Measurements from ENCODE around the gene GRM1.

Gene GRM1

GRCh38 chr6:146028851-146029572 lies at the start of gene GRM1:
TSS of gene GRM1 (plus strand) at chr6:146029062. CDS start at chr6:146029518, 456 bp downstream.
- no peak for DNase-seq

GRCh38 chr6:146009338-146009737 lies 19.5 kb upstream of the GRM1 start:
- no peak for DNase-seq

GRCh38 chr6:146014233-146014632 lies 14.6 kb upstream of the GRM1 start:
- no peak for DNase-seq

DNA sequence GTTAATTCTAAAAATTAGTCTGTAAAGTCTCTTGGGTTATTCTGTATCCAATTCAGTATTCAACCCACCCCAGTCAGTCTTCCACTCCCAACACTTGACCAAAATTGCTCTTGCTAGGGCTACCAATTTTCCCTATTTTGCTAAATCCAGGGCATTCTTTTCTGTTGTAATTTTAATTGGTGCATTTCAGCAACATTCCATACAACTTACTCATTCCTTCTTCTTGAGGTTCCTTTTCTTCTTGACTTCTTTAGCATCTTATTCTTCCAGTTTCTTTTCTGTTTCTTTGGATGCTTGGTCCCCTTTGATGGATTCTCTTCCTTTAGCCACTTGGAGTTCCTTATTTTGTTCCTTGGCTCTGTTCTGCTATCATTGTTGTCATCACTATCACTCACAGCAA lies 11.2 kb upstream of the GRM1 start:
- no peak for DNase-seq

GRCh38 chr6:146026873-146027272 lies 2.0 kb upstream of the GRM1 start:
- DNase-seq, result no peak

GRCh38 chr6:146027586-146028251 lies 1.1 kb upstream of the GRM1 start:
- DNase-seq, result no peak

- DNase-seq, result no peak
Measured at GRCh38 chr6:146028252-146028795, 538 bp upstream of the GRM1 start.

DNA sequence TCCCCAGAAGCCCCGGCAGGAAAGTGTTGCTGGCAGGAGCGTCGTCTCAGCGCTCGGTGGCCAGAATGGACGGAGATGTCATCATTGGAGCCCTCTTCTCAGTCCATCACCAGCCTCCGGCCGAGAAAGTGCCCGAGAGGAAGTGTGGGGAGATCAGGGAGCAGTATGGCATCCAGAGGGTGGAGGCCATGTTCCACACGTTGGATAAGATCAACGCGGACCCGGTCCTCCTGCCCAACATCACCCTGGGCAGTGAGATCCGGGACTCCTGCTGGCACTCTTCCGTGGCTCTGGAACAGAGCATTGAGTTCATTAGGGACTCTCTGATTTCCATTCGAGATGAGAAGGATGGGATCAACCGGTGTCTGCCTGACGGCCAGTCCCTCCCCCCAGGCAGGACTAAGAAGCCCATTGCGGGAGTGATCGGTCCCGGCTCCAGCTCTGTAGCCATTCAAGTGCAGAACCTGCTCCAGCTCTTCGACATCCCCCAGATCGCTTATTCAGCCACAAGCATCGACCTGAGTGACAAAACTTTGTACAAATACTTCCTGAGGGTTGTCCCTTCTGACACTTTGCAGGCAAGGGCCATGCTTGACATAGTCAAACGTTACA lies 817 bp downstream of the GRM1 start:
- DNase-seq, result no peak

GRCh38 chr6:146032387-146032786 lies 3.5 kb downstream of the GRM1 start:
- DNase-seq, result no peak

DNA sequence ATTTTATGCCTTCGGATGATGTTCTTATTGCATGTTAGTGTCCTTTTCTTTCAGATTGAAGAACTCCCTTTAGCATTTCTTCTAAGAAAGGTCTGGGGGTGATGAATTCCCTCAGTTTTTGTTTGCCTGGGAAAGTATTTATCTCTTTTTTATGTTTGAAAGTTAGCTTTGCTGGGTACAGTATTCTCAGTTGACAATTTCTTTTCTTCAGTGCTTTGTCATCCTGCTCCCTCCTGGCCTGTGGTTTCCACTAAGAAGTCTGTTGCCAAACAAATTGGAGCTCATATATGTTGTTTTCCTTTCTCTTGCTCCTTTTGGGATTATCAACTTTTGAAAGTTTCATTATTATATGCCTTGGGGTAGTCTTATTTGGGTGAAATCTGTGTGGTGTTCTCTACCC lies 11.5 kb downstream of the GRM1 start:
- DNase-seq, result no peak

DNA sequence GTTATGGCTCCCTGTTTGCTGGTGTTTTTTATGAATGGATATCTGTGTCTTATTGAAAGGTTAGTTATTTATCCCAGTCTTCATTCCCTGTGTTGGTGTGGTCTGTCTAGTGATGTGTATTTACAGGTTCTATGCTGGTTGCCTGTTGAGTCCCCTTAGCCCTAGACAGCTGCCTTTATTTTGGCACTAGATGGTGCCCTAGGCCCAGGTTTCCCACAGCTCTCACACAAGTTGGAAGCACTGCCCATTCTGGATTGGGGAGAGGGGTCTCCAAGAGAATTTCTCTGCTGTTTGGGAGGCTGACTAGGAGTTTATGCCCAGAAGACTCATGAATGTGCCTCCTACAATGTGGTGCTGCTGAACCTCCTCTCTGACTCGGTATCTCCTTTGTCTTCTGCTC lies 12.4 kb downstream of the GRM1 start:
- DNase-seq, result no peak

GRCh38 chr6:146047371-146047770 lies 18.5 kb downstream of the GRM1 start:
- no peak for DNase-seq

DNA sequence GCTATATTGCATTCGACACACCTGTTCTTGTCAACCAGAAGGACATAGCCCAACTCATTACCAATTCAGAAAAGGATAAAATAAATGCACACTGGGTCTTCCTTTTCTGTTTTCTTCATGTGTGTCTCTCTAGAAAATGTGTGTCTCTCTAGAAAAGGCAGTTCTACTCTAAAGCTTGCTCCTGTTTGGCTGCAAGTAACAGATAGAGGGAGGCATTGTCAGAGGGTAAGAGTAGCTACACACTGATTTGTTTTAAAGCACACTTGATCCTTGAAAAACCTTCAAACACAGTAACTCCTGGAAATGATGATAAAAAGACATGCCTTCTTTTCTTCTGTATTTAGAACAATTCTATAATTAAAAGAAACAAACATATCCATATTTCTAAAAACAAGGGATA lies 21.3 kb downstream of the GRM1 start:
- no peak for DNase-seq

DNA sequence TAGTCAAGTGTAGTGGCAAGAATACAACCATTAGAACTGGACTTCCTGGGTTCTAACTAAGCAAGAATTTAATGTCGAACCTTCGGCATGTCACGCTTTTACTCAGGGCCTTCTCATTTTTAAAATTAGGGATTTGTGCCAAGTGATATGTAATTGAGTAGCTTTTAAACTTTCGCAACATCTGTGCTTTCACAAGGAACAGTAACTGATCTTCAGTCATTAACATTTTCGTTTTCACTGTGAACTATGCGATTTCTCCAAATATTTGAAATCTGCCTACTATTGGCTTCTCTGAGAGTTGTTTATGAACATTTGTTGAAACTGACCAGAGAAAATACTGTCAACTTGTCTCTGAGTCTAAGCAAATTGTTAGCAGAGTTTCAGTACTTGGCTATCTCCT lies 27.6 kb downstream of the GRM1 start:
- no peak for DNase-seq

- DNase-seq, result no peak
Measured at GRCh38 chr6:146065690-146066089, 36.8 kb downstream of the GRM1 start.

GRCh38 chr6:146066506-146066905 lies 37.6 kb downstream of the GRM1 start:
- DNase-seq, result no peak

- DNase-seq, result no peak
Measured at GRCh38 chr6:146071781-146072180, 42.9 kb downstream of the GRM1 start.

GRCh38 chr6:146077992-146078391 lies 49.1 kb downstream of the GRM1 start:
- no peak for DNase-seq

- DNase-seq, result no peak
Measured at GRCh38 chr6:146087386-146087785, 58.5 kb downstream of the GRM1 start.

DNA sequence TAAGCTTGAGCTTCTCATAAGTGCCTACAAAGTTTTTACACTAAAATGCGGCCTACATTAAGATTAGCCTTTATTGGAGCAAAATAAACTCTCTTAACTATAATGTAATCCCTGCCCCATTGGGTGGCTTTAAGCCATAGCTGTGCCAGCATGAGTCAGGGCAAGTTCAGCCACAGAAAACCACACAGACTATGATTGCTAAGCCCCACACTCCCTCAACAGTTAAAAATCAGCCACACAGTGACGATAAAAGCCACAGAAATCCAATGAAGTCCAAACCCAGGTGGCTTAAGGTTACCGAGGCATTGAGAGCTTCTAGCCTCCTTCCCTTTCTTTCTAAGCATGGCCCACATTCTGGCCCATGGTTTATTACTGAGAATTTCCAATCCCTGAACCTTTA lies 61.6 kb downstream of the GRM1 start:
- no peak for DNase-seq

- DNase-seq, result no peak
Measured at GRCh38 chr6:146092961-146093686, 64.3 kb downstream of the GRM1 start.

DNA sequence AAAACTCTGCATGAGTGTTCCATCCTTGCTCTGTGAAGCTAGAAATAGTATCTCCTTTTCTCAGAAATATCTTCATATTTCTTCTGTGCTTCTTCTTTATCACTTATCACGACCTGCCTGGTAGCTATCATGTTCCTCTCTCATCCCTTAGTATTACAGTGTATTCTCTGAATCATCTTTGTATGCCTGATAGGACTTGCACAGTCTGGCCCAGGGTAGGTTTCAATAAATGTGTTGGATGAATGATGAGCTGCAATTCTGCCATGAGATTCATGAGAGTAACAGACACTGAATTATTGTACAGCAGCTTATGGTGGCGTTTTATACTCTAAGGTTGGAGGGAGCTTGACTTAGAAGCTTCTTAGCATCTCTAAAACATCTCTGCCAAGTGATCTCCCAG lies 66.6 kb downstream of the GRM1 start:
- DNase-seq, result no peak

GRCh38 chr6:146097586-146097985 lies 68.7 kb downstream of the GRM1 start:
- DNase-seq, result no peak
